Breast epithelium (tissue), 4 donors: ENCODE results near the gene EBPL. TPM values are rescaled to one million over a fixed set of nuclear protein-coding genes. Genes with fewer than 3 reads are reported as not detected.

Experiments
- DNase-seq, 2 donors: peaks; one replicate each; pipeline ENCODE4 v3.0.0-alpha.2; 2019; ENCODE audit warnings: low spot score in 2 of 2
- H3K27ac ChIP-seq, 2 donors: fragments of 200-600 bp; sonication (generic) in 1 of 2; one replicate each; pipeline ENCODE4 v1.5.1; 2016 to 2019; ENCODE audit warnings: mild to moderate bottlenecking in 1 of 2
- H3K27me3 ChIP-seq, 2 donors: fragments of 200-600 bp; sonication (generic) in 1 of 2; one replicate each; pipeline versions ENCODE4 v1.5.1 to v1.6.0; 2017 to 2019; ENCODE audit warnings: control low read depth in 1 of 2, mild to moderate bottlenecking in 1 of 2
- H3K36me3 ChIP-seq: fragments of 200-600 bp; one replicate; pipeline ENCODE4 v1.5.1; 2019
- H3K4me1 ChIP-seq, 2 donors: fragments of 200-600 bp; sonication (generic); one replicate each; pipeline ENCODE4 v1.5.1; 2016 to 2019; ENCODE audit warnings: control low read depth in 1 of 2
- H3K4me3 ChIP-seq, 3 donors: fragments of 200-600 bp; sonication (generic); 1 replicate in 2 of 3; 2 replicates in 1 of 3; pipeline ENCODE4 v1.5.1; 2016 to 2019; ENCODE audit warnings: mild to moderate bottlenecking in 3 of 3, moderate library complexity in 2 of 3
- H3K9me3 ChIP-seq, 2 donors: fragments of 200-600 bp; sonication (generic) in 1 of 2; one replicate each; pipeline ENCODE4 v1.5.1; 2016 to 2019; ENCODE audit warnings: control low read depth in 1 of 2
- CTCF ChIP-seq, 3 donors: fragments of 450-650 bp; IDR thresholded peaks; one replicate each; pipeline ENCODE4 v1.5.1; 2016 to 2017; ENCODE audit warnings: antibody characterized with exemption in 3 of 3, mild to moderate bottlenecking in 3 of 3, moderate library complexity in 3 of 3
- POLR2A ChIP-seq: fragments of 450-650 bp; IDR thresholded peaks from one replicate; pipeline ENCODE4 v1.6.1; 2016; ENCODE audit warnings: antibody characterized with exemption, mild to moderate bottlenecking, moderate library complexity
- POLR2AphosphoS5 ChIP-seq, 3 donors: sonication (generic); formaldehyde crosslinking; IDR thresholded peaks; one replicate each; pipeline ENCODE4 v1.6.1; 2017; ENCODE audit warnings: antibody characterized with exemption in 3 of 3
- intact Hi-C: fragments of 100-400 bp; cut with DNase I; formaldehyde crosslinking; loops from one replicate; pipeline ENCODE4 v1.15.1; 2023; ENCODE audit warnings: low total_unique reads
- total RNA-seq, 3 donors: library from RNA; depleted of rRNA; stranded (reverse); fragments of >200 nt; gene quantifications; one replicate each; pipeline ENCODE4 v1.1.0, GENCODE V29; 2016

Gene EBPL
- total RNA-seq: 100 to 1,000 TPM in 1 of 3 donors, 10 to 100 TPM in 2; 33.3 to 104 (median 80.1) TPM

- no peaks in the 10 kb centered on the region for H3K27me3 ChIP-seq
- no peaks in the 10 kb centered on the region for H3K9me3 ChIP-seq
- intact Hi-C loops: loop anchor here (10.0 kb wide), 1 partner anchor 104 kb away; the partner anchor contains the start of gene KPNA3
- no peaks in the 10 kb centered on the region for H3K36me3 ChIP-seq
- H3K4me3 ChIP-seq: peak within 1 kb of the TSS; percentile 62 to 96 (median 78)
- DNase-seq: peak; percentile 90 to 92
- peak within 1 kb of the TSS; percentile 91 to 93 for H3K27ac ChIP-seq
- no peaks in the 10 kb centered on the region for H3K4me1 ChIP-seq
- peak; percentile 55 to 83 (median 68) for TF ChIP-seq POLR2AphosphoS5 (IDR thresholded peaks at IDR 0.05)
- no peak for TF ChIP-seq CTCF (IDR thresholded peaks at IDR 0.05)
- peak; percentile 17 for TF ChIP-seq POLR2A
Measured at GRCh38 chr13:49690995-49691784, at the start of gene EBPL. TSS of gene EBPL (minus strand) at chr13:49691486. CDS start at chr13:49691424, 62 bp downstream.

- no peak overlapping the region for H3K4me3 ChIP-seq
- no peaks in the 10 kb centered on the region for H3K4me1 ChIP-seq
- no peak for DNase-seq
- no peaks in the 10 kb centered on the region for H3K36me3 ChIP-seq
- no peaks in the 10 kb centered on the region for H3K9me3 ChIP-seq
- no peaks in the 10 kb centered on the region for H3K27me3 ChIP-seq
- TF ChIP-seq CTCF (IDR thresholded peaks at IDR 0.05) (no peak), POLR2AphosphoS5 (IDR thresholded peaks at IDR 0.05) (no peak), POLR2A (no peak)
- H3K27ac ChIP-seq: no peak overlapping the region
- intact Hi-C loops: no loop called here
Measured at GRCh38 chr13:49740870-49741269, 49.6 kb upstream of the EBPL start.

- no peaks in the 10 kb centered on the region for H3K36me3 ChIP-seq
- intact Hi-C loops: no loop called here
- no peak for TF ChIP-seq CTCF (IDR thresholded peaks at IDR 0.05)
- TF ChIP-seq POLR2A: no peak
- no peak for TF ChIP-seq POLR2AphosphoS5 (IDR thresholded peaks at IDR 0.05)
Measured at GRCh38 chr13:49739498-49740187, 48.4 kb upstream of the EBPL start.

GRCh38 chr13:49733181-49733951 is 42.1 kb upstream of the EBPL start:
- Histone ChIP-seq H3K4me3 (no peak overlapping the region), H3K27ac (peak overlapping the region in 1 of 2 donors; percentile 61), H3K36me3 (no peaks in the 10 kb centered on the region), H3K27me3 (no peaks in the 10 kb centered on the region), H3K9me3 (no peaks in the 10 kb centered on the region), H3K4me1 (no peaks in the 10 kb centered on the region)
- TF ChIP-seq POLR2A (no peak), CTCF (IDR thresholded peaks at IDR 0.05) (no peak), POLR2AphosphoS5 (IDR thresholded peaks at IDR 0.05) (no peak)
- intact Hi-C loops: no loop called here
- peak in 1 of 2 donors; percentile 43 for DNase-seq

More at GRCh38 chr13:49739498-49740187, 48.4 kb upstream of the EBPL start:
- H3K9me3 ChIP-seq: no peaks in the 10 kb centered on the region
- DNase-seq: no peak
- H3K27ac ChIP-seq: no peak overlapping the region
- no peaks in the 10 kb centered on the region for H3K27me3 ChIP-seq
- no peaks in the 10 kb centered on the region for H3K4me1 ChIP-seq
- H3K4me3 ChIP-seq: no peak overlapping the region
